H1 (cell line): Measurements from ENCODE around the gene EPB41L4B.

ENCODE experiments used
- ASH2L ChIP-seq: fragments of 200-600, 300-600 bp; sonication (generic); IDR thresholded peaks from one replicate; pipeline ENCODE4 v1.7.1; 2017; ENCODE audit warnings: low read length
- EP300 ChIP-seq, 2 experiments: IDR thresholded peaks; 1 replicate in 1 of 2; 2 replicates in 1 of 2; pipeline ENCODE4 v1.6.1; 2011 to 2012; ENCODE audit warnings: low read depth in 2 of 2, low read length in 2 of 2, mild to moderate bottlenecking in 2 of 2, borderline replicate concordance in 1 of 2, inconsistent platforms in 1 of 2, moderate library complexity in 1 of 2
- EZH2 ChIP-seq: fragments of 200-600 bp; sonication (generic); IDR thresholded peaks from 2 replicates; pipeline ENCODE4 v1.7.1; 2012; ENCODE audit warnings: low read depth, mild to moderate bottlenecking, moderate library complexity, low read length, inconsistent platforms; ENCODE audit not compliant: severe bottlenecking
- GTF2F1 ChIP-seq: IDR thresholded peaks from 2 replicates; pipeline ENCODE4 v1.6.1; 2012; ENCODE audit warnings: low read depth, low read length, improper control_type of control experiment, borderline replicate concordance
- JUND ChIP-seq: IDR thresholded peaks from 2 replicates; pipeline ENCODE4 v1.6.1; 2011; ENCODE audit warnings: mild to moderate bottlenecking, improper control_type of control experiment, low read length
- KDM5A ChIP-seq: fragments of 200-600 bp; IDR thresholded peaks from 2 replicates; pipeline ENCODE4 v1.7.1; 2012; ENCODE audit warnings: mild to moderate bottlenecking, low read length, inconsistent platforms, mixed read lengths
- POLR2AphosphoS5 ChIP-seq: IDR thresholded peaks from 2 replicates; pipeline ENCODE4 v1.6.1; 2011; ENCODE audit warnings: low read depth, low read length
- RFX5 ChIP-seq: IDR thresholded peaks from 2 replicates; pipeline ENCODE4 v1.6.1; 2011; ENCODE audit warnings: low read depth, low read length, improper control_type of control experiment, borderline replicate concordance
- SRF ChIP-seq: IDR thresholded peaks from 2 replicates; pipeline ENCODE4 v1.6.1; 2011; ENCODE audit warnings: mild to moderate bottlenecking, low read depth, low read length, moderate library complexity
- SUZ12 ChIP-seq: fragments of 200-600 bp; sonication (generic); IDR thresholded peaks from 2 replicates; pipeline ENCODE4 v1.6.1; 2012; ENCODE audit warnings: mild to moderate bottlenecking, inconsistent platforms, low read length, moderate library complexity, mixed read lengths
- TF ChIP-seq, protein P1 (sequence below), 3 experiments: IDR thresholded peaks; 1 replicate in 2 of 3; 2 replicates in 1 of 3; pipeline versions ENCODE4 v1.5.1 to v1.6.1; 2011; ENCODE audit warnings: low read length in 3 of 3, mild to moderate bottlenecking in 3 of 3, inconsistent platforms in 2 of 3, low read depth in 1 of 3, moderate library complexity in 1 of 3; ENCODE audit not compliant: insufficient read depth in 1 of 3; ENCODE audit errors: control extremely low read depth in 1 of 3

DNA sequence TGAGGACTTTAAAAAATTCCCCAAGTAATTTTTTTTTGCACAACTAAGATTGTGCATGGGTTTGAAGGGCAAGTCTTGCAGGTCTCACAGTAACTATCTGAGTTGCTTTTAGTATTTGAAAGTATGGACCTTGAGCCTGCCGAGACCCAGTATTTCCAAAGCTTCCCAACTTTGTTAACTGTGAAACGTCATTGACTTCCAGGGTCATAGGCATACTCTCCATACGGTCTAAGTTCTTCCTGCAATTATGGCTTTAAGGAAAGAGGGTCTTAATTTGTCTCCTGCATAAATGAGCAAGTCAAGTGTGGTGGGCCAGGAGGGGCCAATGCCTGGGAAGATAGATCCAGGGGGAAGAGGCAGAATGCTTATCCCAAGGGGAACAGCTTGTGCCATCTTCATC, 24.0 kb upstream of the EPB41L4B start:
- TF ChIP-seq POLR2AphosphoS5, result no peak
- no peak for TF ChIP-seq EZH2
- TF ChIP-seq EP300 (IDR thresholded peaks at IDR 0.05; ENCODE audit: borderline replicate concordance in 1 of 2, low read depth in 2 of 2, low read length in 2 of 2), result no peak
- TF ChIP-seq JUND, result no peak
- TF ChIP-seq, protein P1, sequence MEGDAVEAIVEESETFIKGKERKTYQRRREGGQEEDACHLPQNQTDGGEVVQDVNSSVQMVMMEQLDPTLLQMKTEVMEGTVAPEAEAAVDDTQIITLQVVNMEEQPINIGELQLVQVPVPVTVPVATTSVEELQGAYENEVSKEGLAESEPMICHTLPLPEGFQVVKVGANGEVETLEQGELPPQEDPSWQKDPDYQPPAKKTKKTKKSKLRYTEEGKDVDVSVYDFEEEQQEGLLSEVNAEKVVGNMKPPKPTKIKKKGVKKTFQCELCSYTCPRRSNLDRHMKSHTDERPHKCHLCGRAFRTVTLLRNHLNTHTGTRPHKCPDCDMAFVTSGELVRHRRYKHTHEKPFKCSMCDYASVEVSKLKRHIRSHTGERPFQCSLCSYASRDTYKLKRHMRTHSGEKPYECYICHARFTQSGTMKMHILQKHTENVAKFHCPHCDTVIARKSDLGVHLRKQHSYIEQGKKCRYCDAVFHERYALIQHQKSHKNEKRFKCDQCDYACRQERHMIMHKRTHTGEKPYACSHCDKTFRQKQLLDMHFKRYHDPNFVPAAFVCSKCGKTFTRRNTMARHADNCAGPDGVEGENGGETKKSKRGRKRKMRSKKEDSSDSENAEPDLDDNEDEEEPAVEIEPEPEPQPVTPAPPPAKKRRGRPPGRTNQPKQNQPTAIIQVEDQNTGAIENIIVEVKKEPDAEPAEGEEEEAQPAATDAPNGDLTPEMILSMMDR (IDR thresholded peaks at IDR 0.05; ENCODE audit: control extremely low read depth in 1 of 3, insufficient read depth in 1 of 3, low read depth in 1 of 3, low read length in 3 of 3), result no peak
- no peak for TF ChIP-seq SRF
- TF ChIP-seq ASH2L, result no peak
- no peak for TF ChIP-seq SUZ12
- TF ChIP-seq RFX5, result no peak
- no peak for TF ChIP-seq GTF2F1
- TF ChIP-seq KDM5A, result no peak
